Measurements from ENCODE around the gene ZNF691.

Gene ZNF691

DNA sequence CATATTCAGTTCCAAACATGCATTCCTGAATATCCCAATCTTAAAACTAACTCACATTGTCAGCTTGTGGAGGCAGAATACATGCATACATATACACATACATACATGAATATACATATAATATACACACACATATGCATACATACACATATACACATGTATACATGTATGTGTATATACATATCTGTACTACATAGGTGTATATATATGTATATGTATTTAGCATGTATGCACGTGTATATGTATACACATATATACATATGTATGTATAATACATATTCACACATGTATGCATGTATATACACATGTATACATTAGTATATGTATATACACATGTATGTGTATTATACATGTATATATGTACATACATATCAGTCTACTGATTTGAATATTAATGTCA lies 1.2 kb upstream of the ZNF691 start:
- H2BK120ac ChIP-seq (ENCODE audit: insufficient read depth, low read length, poor library complexity), result no peak overlapping the region
- H3K79me2 ChIP-seq (ENCODE audit: control insufficient read depth, insufficient read depth, low read length, poor library complexity), result peaks cover 7% of the 10 kb centered on the region
- H3K4ac ChIP-seq (ENCODE audit: low read depth, low read length), result no peak overlapping the region
- no peak overlapping the region for H3K9ac ChIP-seq (ENCODE audit: low read length)
- H3K79me1 ChIP-seq (ENCODE audit: low read length), result peaks cover 5% of the 10 kb centered on the region
- no peak overlapping the region for H3K4me3 ChIP-seq (ENCODE audit: low read depth, low read length)
- no peak overlapping the region for H4K8ac ChIP-seq (ENCODE audit: low read depth, low read length)
- H3K36me3 ChIP-seq (ENCODE audit: control insufficient read depth in 1 of 2, insufficient read depth in 2 of 2, low read length in 2 of 2), result peaks cover 0 to 5% of the 10 kb centered on the region in 2 experiments
- H3K14ac ChIP-seq (ENCODE audit: low read length), result no peak overlapping the region
- DNase-seq, result no peak
- WGBS (ENCODE audit: extremely low coverage, insufficient coverage, insufficient read length), result no CpG with 5 or more reads among the region's 1 CpG
- H4K12ac ChIP-seq (ENCODE audit: low read depth, low read length), result no peak overlapping the region
- no peak overlapping the region for H4K91ac ChIP-seq (ENCODE audit: low read depth, low read length)
- no peaks in the 10 kb centered on the region for H3K27me3 ChIP-seq (ENCODE audit: insufficient read depth, low read length)
- peaks cover 6 to 8% of the 10 kb centered on the region in 2 experiments for H3K4me1 ChIP-seq (ENCODE audit: control insufficient read depth in 1 of 2, insufficient read depth in 2 of 2, low read length in 2 of 2)
- H3K23ac ChIP-seq (ENCODE audit: low read length), result no peak overlapping the region
- no peak overlapping the region for H2AK5ac ChIP-seq (ENCODE audit: low read length)
- no peak overlapping the region for H2AFZ ChIP-seq (ENCODE audit: insufficient read depth, low read length, poor library complexity)
- H3K18ac ChIP-seq (ENCODE audit: low read length), result no peak overlapping the region
- H3K9me3 ChIP-seq (ENCODE audit: insufficient read depth, low read depth, low read length), result no peaks in the 10 kb centered on the region
- H2BK5ac ChIP-seq (ENCODE audit: low read depth, low read length, poor library complexity), result no peak overlapping the region
- no peak overlapping the region for H2BK12ac ChIP-seq (ENCODE audit: low read length)
- H3K4me2 ChIP-seq (ENCODE audit: low read length), result no peak overlapping the region
- H3K27ac ChIP-seq (ENCODE audit: low read depth, low read length), result no peak overlapping the region

GRCh38 chr1:42845866-42846256 lies 552 bp upstream of the ZNF691 start:
- Histone ChIP-seq H3K36me3 (ENCODE audit: control insufficient read depth in 1 of 2, insufficient read depth in 2 of 2, low read length in 2 of 2) (peaks cover 1 to 7% of the 10 kb centered on the region in 2 experiments), H2BK5ac (ENCODE audit: low read depth, low read length, poor library complexity) (no peak overlapping the region), H3K79me1 (ENCODE audit: low read length) (peaks cover 5% of the 10 kb centered on the region), H4K91ac (ENCODE audit: low read depth, low read length) (no peak overlapping the region), H2BK120ac (ENCODE audit: insufficient read depth, low read length, poor library complexity) (no peak overlapping the region), H2AK5ac (ENCODE audit: low read length) (no peak overlapping the region), H3K18ac (ENCODE audit: low read length) (no peak overlapping the region), H4K8ac (ENCODE audit: low read depth, low read length) (peak overlapping the region; percentile 87), H3K14ac (ENCODE audit: low read length) (peak overlapping the region; percentile 54), H3K4me1 (ENCODE audit: control insufficient read depth in 1 of 2, insufficient read depth in 2 of 2, low read length in 2 of 2) (peaks cover 6 to 8% of the 10 kb centered on the region in 2 experiments), H4K12ac (ENCODE audit: low read depth, low read length) (peak overlapping the region; percentile 39), H3K4me2 (ENCODE audit: low read length) (peak overlapping the region; percentile 82), H3K79me2 (ENCODE audit: control insufficient read depth, insufficient read depth, low read length, poor library complexity) (peaks cover 7% of the 10 kb centered on the region), H2AFZ (ENCODE audit: insufficient read depth, low read length, poor library complexity) (peak overlapping the region; percentile 82), H3K27me3 (ENCODE audit: insufficient read depth, low read length) (no peaks in the 10 kb centered on the region), H3K9me3 (ENCODE audit: insufficient read depth, low read depth, low read length) (no peaks in the 10 kb centered on the region), H3K23ac (ENCODE audit: low read length) (no peak overlapping the region), H3K27ac (ENCODE audit: low read depth, low read length) (no peak overlapping the region), H3K9ac (ENCODE audit: low read length) (peak overlapping the region; percentile 11), H3K4me3 (ENCODE audit: low read depth, low read length) (peak overlapping the region; percentile 64), H2BK12ac (ENCODE audit: low read length) (no peak overlapping the region), H3K4ac (ENCODE audit: low read depth, low read length) (no peak overlapping the region)
- no peak for DNase-seq
- WGBS (ENCODE audit: extremely low coverage, insufficient coverage, insufficient read length), result no CpG with 5 or more reads among the region's 10 CpGs

DNA sequence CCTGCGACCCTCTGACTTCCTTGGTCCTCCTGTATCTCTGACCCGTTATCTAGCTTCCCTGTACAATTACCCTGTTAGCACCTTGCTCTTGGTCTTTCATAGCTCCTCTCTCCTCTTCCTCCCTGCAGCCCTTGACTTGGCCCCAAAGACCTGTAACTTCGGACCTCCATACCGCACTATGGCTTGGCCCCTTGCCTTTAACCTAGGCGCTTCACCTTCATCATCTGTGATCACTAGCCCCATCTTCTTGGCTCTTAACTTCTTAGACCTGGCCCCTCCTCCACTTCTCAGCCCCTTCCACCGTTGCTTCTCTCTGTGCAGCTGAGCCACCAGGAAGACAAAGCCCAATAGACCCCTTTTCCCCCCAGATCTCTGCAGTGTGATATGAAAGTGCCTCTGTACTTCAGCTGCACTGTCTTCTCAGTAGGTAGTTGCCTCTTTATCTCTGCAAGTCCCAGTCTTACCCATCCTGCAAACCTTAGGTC lies 740 bp downstream of the ZNF691 start:
- H3K4me3 ChIP-seq (ENCODE audit: low read depth, low read length), result peak overlapping the region; percentile 88
- H3K18ac ChIP-seq (ENCODE audit: low read length), result peak overlapping the region; percentile 65
- no peak overlapping the region for H2BK12ac ChIP-seq (ENCODE audit: low read length)
- no peak overlapping the region for H2BK120ac ChIP-seq (ENCODE audit: insufficient read depth, low read length, poor library complexity)
- peaks cover 6 to 8% of the 10 kb centered on the region in 2 experiments for H3K4me1 ChIP-seq (ENCODE audit: control insufficient read depth in 1 of 2, insufficient read depth in 2 of 2, low read length in 2 of 2)
- no peak overlapping the region for H3K23ac ChIP-seq (ENCODE audit: low read length)
- peaks cover 9 to 20% of the 10 kb centered on the region in 2 experiments for H3K36me3 ChIP-seq (ENCODE audit: control insufficient read depth in 1 of 2, insufficient read depth in 2 of 2, low read length in 2 of 2)
- peak overlapping the region; percentile 94 for H4K8ac ChIP-seq (ENCODE audit: low read depth, low read length)
- no peak overlapping the region for H3K9ac ChIP-seq (ENCODE audit: low read length)
- peak overlapping the region; percentile 84 for H3K14ac ChIP-seq (ENCODE audit: low read length)
- peaks cover 5% of the 10 kb centered on the region for H3K9me3 ChIP-seq (ENCODE audit: insufficient read depth, low read depth, low read length)
- peak overlapping the region; percentile 64 for H4K12ac ChIP-seq (ENCODE audit: low read depth, low read length)
- no CpG with 5 or more reads among the region's 6 CpGs for WGBS (ENCODE audit: extremely low coverage, insufficient coverage, insufficient read length)
- no peak overlapping the region for H2BK5ac ChIP-seq (ENCODE audit: low read depth, low read length, poor library complexity)
- peaks cover 7% of the 10 kb centered on the region for H3K79me2 ChIP-seq (ENCODE audit: control insufficient read depth, insufficient read depth, low read length, poor library complexity)
- H3K27me3 ChIP-seq (ENCODE audit: insufficient read depth, low read length), result no peaks in the 10 kb centered on the region
- H3K27ac ChIP-seq (ENCODE audit: low read depth, low read length), result no peak overlapping the region
- peak overlapping the region; percentile 67 for H4K91ac ChIP-seq (ENCODE audit: low read depth, low read length)
- H2AFZ ChIP-seq (ENCODE audit: insufficient read depth, low read length, poor library complexity), result peak overlapping the region; percentile 89
- peak overlapping the region; percentile 77 for H3K4ac ChIP-seq (ENCODE audit: low read depth, low read length)
- peak overlapping the region; percentile 35 for H2AK5ac ChIP-seq (ENCODE audit: low read length)
- H3K79me1 ChIP-seq (ENCODE audit: low read length), result peaks cover 5% of the 10 kb centered on the region
- no peak for DNase-seq
- peak overlapping the region; percentile 76 for H3K4me2 ChIP-seq (ENCODE audit: low read length)

GRCh38 chr1:42847721-42848460 lies 1.5 kb downstream of the ZNF691 start:
- peaks cover 5% of the 10 kb centered on the region for H3K9me3 ChIP-seq (ENCODE audit: insufficient read depth, low read depth, low read length)
- peaks cover 6 to 8% of the 10 kb centered on the region in 2 experiments for H3K4me1 ChIP-seq (ENCODE audit: control insufficient read depth in 1 of 2, insufficient read depth in 2 of 2, low read length in 2 of 2)
- no peaks in the 10 kb centered on the region for H3K27me3 ChIP-seq (ENCODE audit: insufficient read depth, low read length)
- H2AK5ac ChIP-seq (ENCODE audit: low read length), result no peak overlapping the region
- peaks cover 5% of the 10 kb centered on the region for H3K79me1 ChIP-seq (ENCODE audit: low read length)
- peaks cover 9 to 17% of the 10 kb centered on the region in 2 experiments for H3K36me3 ChIP-seq (ENCODE audit: control insufficient read depth in 1 of 2, insufficient read depth in 2 of 2, low read length in 2 of 2)
- H4K91ac ChIP-seq (ENCODE audit: low read depth, low read length), result no peak overlapping the region
- no peak overlapping the region for H3K4me3 ChIP-seq (ENCODE audit: low read depth, low read length)
- peaks cover 7% of the 10 kb centered on the region for H3K79me2 ChIP-seq (ENCODE audit: control insufficient read depth, insufficient read depth, low read length, poor library complexity)
- H3K4ac ChIP-seq (ENCODE audit: low read depth, low read length), result no peak overlapping the region
- H3K27ac ChIP-seq (ENCODE audit: low read depth, low read length), result no peak overlapping the region
- H2BK5ac ChIP-seq (ENCODE audit: low read depth, low read length, poor library complexity), result no peak overlapping the region
- no peak overlapping the region for H3K14ac ChIP-seq (ENCODE audit: low read length)
- WGBS (ENCODE audit: extremely low coverage, insufficient coverage, insufficient read length), result no CpG with 5 or more reads among the region's 6 CpGs
- no peak overlapping the region for H4K8ac ChIP-seq (ENCODE audit: low read depth, low read length)
- H2AFZ ChIP-seq (ENCODE audit: insufficient read depth, low read length, poor library complexity), result no peak overlapping the region
- DNase-seq, result no peak
- no peak overlapping the region for H2BK12ac ChIP-seq (ENCODE audit: low read length)
- no peak overlapping the region for H4K12ac ChIP-seq (ENCODE audit: low read depth, low read length)
- H3K4me2 ChIP-seq (ENCODE audit: low read length), result no peak overlapping the region
- H3K9ac ChIP-seq (ENCODE audit: low read length), result no peak overlapping the region
- H2BK120ac ChIP-seq (ENCODE audit: insufficient read depth, low read length, poor library complexity), result no peak overlapping the region
- H3K18ac ChIP-seq (ENCODE audit: low read length), result no peak overlapping the region
- H3K23ac ChIP-seq (ENCODE audit: low read length), result no peak overlapping the region
